CD4-positive, alpha-beta T cell (primary cell): ENCODE results near the gene LAMA4. TPM values are rescaled to one million over a fixed set of nuclear protein-coding genes. Genes with fewer than 3 reads are reported as not detected.

ENCODE experiments used
- ATAC-seq: fragments of 200-7000 bp; cut with Tn5 transposase; one replicate; pipeline ENCODE4 v1.10.0; 2022; ENCODE audit warnings: mild to moderate bottlenecking; ENCODE audit not compliant: poor library complexity
- CTCF ChIA-PET: fragments of 350-600 bp; sonication (Branson Sonifier 250); formaldehyde crosslinking; loops from one replicate; lab custom pipeline; 2021; ENCODE audit warnings: antibody characterized with exemption, inconsistent platforms; lab: Charles Lee
- POLR2A ChIA-PET: fragments of 350-600 bp; sonication (Branson Sonifier 250); formaldehyde crosslinking; loops from one replicate; lab custom pipeline; 2021; ENCODE audit warnings: antibody characterized with exemption, inconsistent platforms; lab: Charles Lee
- DNase-seq, 14 experiments: peaks; one replicate each; pipeline ENCODE4 v3.0.0-alpha.2; 2013 to 2020; ENCODE audit warnings: mixed read lengths in 2 of 14
- H3K27ac ChIP-seq, 2 donors: one replicate each; pipeline versions ENCODE4 v1.5.1 to v1.7.0; 2013; ENCODE audit warnings: low read length in 2 of 2, low read depth in 1 of 2, mild to moderate bottlenecking in 1 of 2
- H3K27me3 ChIP-seq, 2 experiments: 1 replicate in 1 of 2; 2 replicates in 1 of 2; pipeline versions ENCODE4 v1.6.1 to v1.7.0; 2013; ENCODE audit warnings: low read length in 2 of 2, control low read depth in 1 of 2, mild to moderate bottlenecking in 1 of 2, moderate library complexity in 1 of 2; ENCODE audit not compliant: insufficient read depth in 2 of 2, control insufficient read depth in 1 of 2
- H3K36me3 ChIP-seq: one replicate; pipeline ENCODE4 v1.6.1; 2013; ENCODE audit warnings: low read length, control low read depth; ENCODE audit not compliant: insufficient read depth
- H3K4me1 ChIP-seq: one replicate; pipeline ENCODE4 v1.6.1; 2013; ENCODE audit warnings: low read length, control low read depth; ENCODE audit not compliant: insufficient read depth
- H3K4me3 ChIP-seq: one replicate; pipeline ENCODE4 v1.5.1; 2013; ENCODE audit warnings: mild to moderate bottlenecking, low read length, moderate library complexity
- H3K9me3 ChIP-seq, 2 experiments: 1 replicate in 1 of 2; 2 replicates in 1 of 2; pipeline versions ENCODE4 v1.6.1 to v1.7.0; 2013; ENCODE audit warnings: low read length in 2 of 2, mild to moderate bottlenecking in 2 of 2, control low read depth in 1 of 2, moderate library complexity in 1 of 2; ENCODE audit not compliant: control insufficient read depth in 1 of 2, insufficient read depth in 1 of 2
- H3K27ac Mint-ChIP-seq: one replicate; pipeline ENCODE4 v1.8.0; 2020; ENCODE audit warnings: mixed read lengths
- H3K27me3 Mint-ChIP-seq: one replicate; pipeline ENCODE4 v1.8.0; 2021; ENCODE audit warnings: mixed read lengths
- H3K36me3 Mint-ChIP-seq: one replicate; pipeline ENCODE4 v1.8.0; 2021; ENCODE audit warnings: low read depth, mixed read lengths
- H3K4me1 Mint-ChIP-seq: one replicate; pipeline ENCODE4 v1.8.0; 2021; ENCODE audit warnings: low read depth, mixed read lengths
- H3K4me3 Mint-ChIP-seq: one replicate; pipeline ENCODE4 v1.8.0; 2020; ENCODE audit warnings: mild to moderate bottlenecking, mixed read lengths
- H3K9me3 Mint-ChIP-seq: one replicate; pipeline ENCODE4 v1.8.0; 2020; ENCODE audit warnings: mixed read lengths
- CTCF ChIP-seq: fragments of 200-600 bp; IDR thresholded peaks from one replicate; pipeline ENCODE4 v1.8.0; 2022; ENCODE audit warnings: antibody characterized with exemption, mild to moderate bottlenecking
- intact Hi-C, 2 experiments: fragments of 100-400 bp; cut with DNase I in 1 of 2; cut with micrococcal nuclease in 1 of 2; formaldehyde crosslinking; loops; one replicate each; pipeline versions ENCODE4 v1.15.1 to v1.9.0; 2023 to 2025; cut with DNase I, micrococcal nuclease
- total RNA-seq, 174 experiments: library from RNA in 2 of 174; stranded (reverse) in 2 of 174; gene quantifications; one replicate each; pipeline ENCODE4 v1.2.3 and lab custom pipeline; 2021 to 2026

Gene LAMA4
- total RNA-seq, 2 experiments from 2014 or later, result not detected

GRCh38 chr6:112268654-112269053, 14.3 kb upstream of the LAMA4 start:
- no peak overlapping the region for H3K4me3 ChIP-seq
- Mint-ChIP-seq H3K4me1 (peaks cover 6% of the 10 kb centered on the region), H3K4me3 (no peak overlapping the region), H3K9me3 (no peaks in the 10 kb centered on the region), H3K27me3 (no peaks in the 10 kb centered on the region), H3K36me3 (no peaks in the 10 kb centered on the region), H3K27ac (no peak overlapping the region)
- DNase-seq (no peak), ATAC-seq (no peak)
- POLR2A ChIA-PET, result no interaction called here
- H3K27me3 ChIP-seq, result no peaks in the 10 kb centered on the region
- no peaks in the 10 kb centered on the region for H3K36me3 ChIP-seq
- no peaks in the 10 kb centered on the region for H3K9me3 ChIP-seq
- intact Hi-C loops, result no loop called here
- CTCF ChIA-PET, result interaction anchor here (2.1 kb wide), 1 partner anchor 11 kb away, joined by 5 read pairs; no protein-coding TSS in a partner anchor
- no peaks in the 10 kb centered on the region for H3K4me1 ChIP-seq
- no peak for TF ChIP-seq CTCF
- H3K27ac ChIP-seq, result no peak overlapping the region

GRCh38 chr6:112268019-112268418, 13.7 kb upstream of the LAMA4 start:
- Mint-ChIP-seq H3K36me3 (no peaks in the 10 kb centered on the region), H3K9me3 (no peaks in the 10 kb centered on the region), H3K4me3 (no peak overlapping the region), H3K27me3 (no peaks in the 10 kb centered on the region), H3K27ac (no peak overlapping the region), H3K4me1 (peaks cover 6% of the 10 kb centered on the region)
- no peak for TF ChIP-seq CTCF
- no peaks in the 10 kb centered on the region for H3K36me3 ChIP-seq
- intact Hi-C loops, result no loop called here
- no peaks in the 10 kb centered on the region for H3K4me1 ChIP-seq
- H3K27me3 ChIP-seq, result no peaks in the 10 kb centered on the region
- no peak overlapping the region for H3K4me3 ChIP-seq
- H3K27ac ChIP-seq, result no peak overlapping the region
- ChIA-PET POLR2A (no interaction called here), CTCF (no interaction called here)
- DNase-seq, result no peak
- ATAC-seq, result no peak
- no peaks in the 10 kb centered on the region for H3K9me3 ChIP-seq

GRCh38 chr6:112266331-112266730, 12.0 kb upstream of the LAMA4 start:
- Histone ChIP-seq H3K36me3 (no peaks in the 10 kb centered on the region), H3K9me3 (no peaks in the 10 kb centered on the region), H3K4me3 (no peak overlapping the region), H3K27ac (no peak overlapping the region), H3K4me1 (no peaks in the 10 kb centered on the region), H3K27me3 (no peaks in the 10 kb centered on the region)
- intact Hi-C loops, result no loop called here
- Mint-ChIP-seq H3K4me1 (peaks cover 6% of the 10 kb centered on the region), H3K27me3 (no peaks in the 10 kb centered on the region), H3K9me3 (no peaks in the 10 kb centered on the region), H3K36me3 (no peaks in the 10 kb centered on the region), H3K4me3 (no peak overlapping the region), H3K27ac (no peak overlapping the region)
- no peak for ATAC-seq
- POLR2A ChIA-PET, result no interaction called here
- CTCF ChIA-PET, result no interaction called here
- no peak for DNase-seq
- no peak for TF ChIP-seq CTCF
